GM04503 (cell line): ENCODE measurements around the gene ATP5F1A.
A peak's percentile ranks its signal among the peaks of the same experiment; 100 is the strongest.
"Not testable (repeated sequence)": the region's sequence is repeated elsewhere in the genome, so short reads cannot be mapped to it uniquely, and the experiment has no call there.

Source experiments
- DNase-seq: peaks from one replicate; pipeline ENCODE4 v3.0.0-alpha.2; 2012; ENCODE audit warnings: low read depth

ATP5F1A gene

DNA sequence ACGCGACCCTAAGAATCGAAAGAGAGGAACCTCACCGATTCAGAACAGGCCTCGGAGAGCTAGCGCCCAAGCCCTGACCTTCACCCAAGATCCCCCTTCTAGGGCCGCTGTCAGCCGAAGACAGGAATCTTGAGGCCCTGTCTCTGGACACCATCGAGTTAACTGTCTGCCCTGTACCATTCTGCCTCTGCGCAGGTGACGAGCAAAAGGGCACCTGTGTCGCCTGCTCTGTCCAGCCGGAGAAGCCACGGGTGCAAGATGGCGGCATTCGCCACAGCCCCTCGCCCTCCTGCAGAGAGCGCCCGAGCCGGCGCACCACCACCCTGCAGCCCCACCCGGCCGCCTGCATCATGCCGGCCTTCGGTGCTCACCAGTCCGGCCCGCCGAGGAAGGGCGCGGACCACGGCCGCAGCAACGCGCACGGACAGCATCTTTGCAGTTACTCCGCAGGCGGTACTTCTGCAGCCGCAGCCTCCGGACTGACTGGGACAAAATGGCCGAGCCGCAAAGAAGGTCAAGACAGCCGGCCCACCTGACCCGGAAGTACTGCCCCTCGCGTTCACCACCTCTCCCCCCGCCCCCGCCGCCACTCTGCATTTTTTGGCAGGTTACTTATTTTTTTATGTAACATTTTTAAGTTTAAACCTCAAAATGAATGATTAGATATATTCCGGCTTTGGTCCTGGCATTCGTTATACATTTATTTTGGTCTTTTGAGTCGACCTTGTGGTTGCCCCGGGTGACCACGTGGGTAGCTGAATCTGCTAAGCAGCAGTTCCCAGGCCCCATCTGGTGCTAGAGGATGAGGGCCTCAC is at the start of gene ATP5F1A:
Gene ATP5F1A, minus strand, starts transcription at position 496 of the 815 bp plus-strand sequence. Its CDS starts 65 bp downstream, at position 431.
- DNase-seq: peak; percentile 31

DNA sequence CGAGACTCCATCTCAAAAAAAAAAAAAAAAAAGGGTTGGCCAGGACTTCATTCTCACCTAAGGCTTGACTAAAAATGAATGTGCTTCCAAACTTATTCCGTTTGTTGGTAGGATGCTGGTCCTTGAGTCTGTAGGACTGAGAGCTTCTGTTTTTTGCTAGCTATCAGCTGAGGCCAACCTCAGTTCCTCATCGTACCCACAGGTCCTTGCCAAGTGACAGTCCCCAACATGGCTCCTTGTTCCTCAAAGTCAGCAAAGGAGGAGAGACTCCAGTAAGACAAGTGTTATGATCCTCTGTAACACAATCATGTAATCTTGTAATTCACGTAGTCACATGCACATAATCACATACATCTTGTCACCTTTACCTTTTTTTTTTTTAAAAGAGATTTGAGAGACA is 43.1 kb upstream of the ATP5F1A start:
- DNase-seq: no peak

DNA sequence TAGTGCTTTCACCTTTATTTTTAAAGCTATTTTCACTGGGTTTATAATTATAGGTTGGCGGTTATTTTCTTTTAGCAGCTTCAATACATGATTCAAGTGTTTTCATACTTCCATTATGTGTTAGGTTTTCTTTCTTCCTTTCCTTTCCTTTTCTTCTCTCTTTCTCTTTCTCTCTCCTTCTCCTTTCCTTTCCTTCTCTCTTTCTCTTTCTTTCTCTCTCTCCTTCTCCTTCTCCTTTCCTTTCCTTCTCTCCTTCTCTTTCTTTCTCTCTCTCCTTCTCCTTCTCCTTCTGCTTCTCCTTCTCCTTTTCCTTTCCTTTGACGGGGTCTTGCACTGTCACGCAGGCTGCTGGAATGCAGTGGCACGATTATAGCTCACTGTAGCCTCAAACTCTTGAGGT is 42.1 kb upstream of the ATP5F1A start:
- DNase-seq: no peak

DNA sequence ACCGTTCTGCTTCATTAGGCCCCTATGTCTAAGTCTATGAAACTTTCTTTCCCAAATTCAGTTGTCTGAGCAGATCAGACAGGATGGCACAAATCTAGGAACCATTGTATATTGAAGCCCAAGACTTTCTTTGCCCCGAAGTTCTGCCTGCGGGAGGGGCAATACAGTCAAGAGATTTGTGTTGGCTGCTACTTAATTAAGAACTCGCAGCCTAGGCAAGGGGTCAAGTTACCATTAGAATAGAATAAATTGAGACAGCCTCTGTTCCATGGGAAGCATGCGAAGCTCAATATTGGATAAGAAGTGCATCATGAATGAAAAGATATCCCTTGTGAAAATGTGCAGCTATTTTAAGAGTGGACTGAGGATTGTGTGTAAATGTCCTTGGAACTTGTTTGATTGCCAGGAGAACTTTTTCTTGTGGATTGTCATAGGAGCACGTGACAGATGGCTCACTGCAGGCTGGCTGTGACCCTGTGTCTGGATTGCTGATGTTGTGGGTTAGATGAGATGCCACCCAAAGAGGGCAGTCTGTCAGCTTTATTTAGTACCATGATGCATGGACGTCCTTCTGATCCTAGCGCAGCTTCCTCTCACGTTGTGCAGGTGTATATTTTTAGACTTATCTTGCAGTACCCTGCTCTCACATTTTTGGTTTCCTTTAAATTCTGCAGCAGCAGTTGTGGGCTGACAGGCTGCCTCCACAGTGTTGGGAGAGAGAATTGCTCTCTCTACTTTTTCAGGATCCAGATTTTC is 37.0 kb upstream of the ATP5F1A start:
- DNase-seq: no peak

DNA sequence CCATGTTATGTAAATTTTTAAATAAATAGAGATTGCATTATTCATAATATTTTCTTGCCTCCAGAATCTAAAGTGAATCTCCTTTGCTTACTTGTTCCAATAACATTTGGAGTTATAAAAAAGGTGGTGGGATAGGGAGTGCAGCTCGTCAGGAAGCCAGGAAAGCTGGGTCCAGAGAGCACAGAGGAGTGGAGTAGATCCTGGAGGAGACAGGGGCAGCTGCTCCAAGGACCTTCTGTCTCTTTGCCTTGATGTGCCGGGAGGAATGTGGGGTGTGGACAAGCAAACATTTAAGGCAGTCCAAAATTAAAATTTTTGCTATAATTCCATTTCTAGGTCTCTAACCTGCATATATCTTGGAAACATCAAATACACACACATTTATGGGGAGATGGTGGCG is 35.4 kb upstream of the ATP5F1A start:
- no peak for DNase-seq

DNA sequence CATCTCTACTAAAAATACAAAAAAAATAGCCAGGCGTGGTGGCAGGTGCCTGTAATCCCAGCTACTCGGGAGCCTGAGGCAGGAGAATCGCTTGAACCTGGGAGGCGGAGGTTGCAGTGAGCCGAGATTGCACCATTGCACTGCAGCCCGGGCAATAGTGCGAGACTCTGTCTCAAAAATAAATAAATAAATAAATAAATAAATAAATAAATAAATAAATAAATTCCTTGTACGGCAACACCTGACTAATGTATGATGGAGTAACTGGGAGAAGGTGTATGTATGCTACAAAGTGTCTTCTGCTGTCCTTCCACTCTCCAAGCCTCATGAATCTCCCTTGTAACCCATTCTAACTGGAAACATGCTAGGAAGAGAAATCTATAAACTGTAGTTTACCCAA is 32.5 kb upstream of the ATP5F1A start:
- DNase-seq: not testable (repeated sequence)

DNA sequence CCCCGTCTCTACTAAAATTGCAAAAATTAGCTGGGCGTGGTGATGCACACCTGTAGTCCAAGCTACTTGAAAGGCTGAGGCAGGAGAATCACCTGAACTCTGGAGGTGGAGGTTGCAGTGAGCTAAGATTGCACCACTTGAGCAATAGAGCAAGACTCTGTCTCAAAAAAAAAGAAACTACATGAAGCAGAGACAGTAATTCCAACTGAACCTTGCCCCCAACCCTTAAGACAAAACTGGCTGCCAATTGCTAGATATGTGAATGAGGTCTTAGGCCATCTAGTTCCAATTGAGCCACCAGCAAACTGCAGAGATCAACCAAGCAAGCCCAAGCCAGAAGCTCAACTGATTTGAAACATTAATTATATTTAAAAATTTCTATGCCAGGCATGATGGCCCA is 32.0 kb upstream of the ATP5F1A start:
- DNase-seq: no peak

DNA sequence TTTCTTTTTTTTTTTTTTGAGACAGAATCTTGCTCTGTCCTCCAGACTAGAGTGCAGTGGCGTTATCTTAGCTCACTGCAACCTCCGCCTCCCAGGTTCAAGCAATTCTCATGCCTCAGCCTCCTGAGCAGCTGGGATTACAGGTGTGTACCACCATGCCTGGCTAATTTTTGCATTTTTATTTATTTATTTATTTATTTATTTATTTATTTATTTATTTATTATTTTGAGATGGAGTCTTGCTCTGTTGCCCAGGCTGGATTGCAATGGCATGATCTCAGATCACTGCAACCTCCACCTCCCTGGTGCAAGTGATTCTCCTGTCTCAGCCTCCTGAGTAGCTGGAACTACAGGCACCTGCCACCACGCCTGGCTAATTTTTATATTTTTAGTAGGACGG is 28.5 kb upstream of the ATP5F1A start:
- not testable (repeated sequence) for DNase-seq

DNA sequence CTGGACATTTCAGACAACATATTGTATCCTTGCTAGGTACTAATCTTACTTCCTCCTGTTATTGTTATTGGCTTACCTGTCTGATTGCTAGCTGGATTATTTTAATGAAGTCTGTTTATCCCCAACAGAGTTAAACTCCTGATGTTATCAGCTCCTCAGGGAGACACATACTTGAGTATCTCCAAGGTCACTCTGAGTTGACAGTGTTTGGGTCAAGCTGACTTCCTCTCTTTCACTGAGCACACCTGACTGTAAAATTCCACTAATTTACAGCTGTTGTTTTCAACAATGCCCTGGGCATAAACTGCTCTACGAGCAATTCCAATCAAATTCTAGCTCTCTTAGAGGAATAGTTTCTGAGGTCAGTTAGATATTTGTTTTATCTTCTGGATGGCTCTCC is 15.7 kb upstream of the ATP5F1A start:
- no peak for DNase-seq

DNA sequence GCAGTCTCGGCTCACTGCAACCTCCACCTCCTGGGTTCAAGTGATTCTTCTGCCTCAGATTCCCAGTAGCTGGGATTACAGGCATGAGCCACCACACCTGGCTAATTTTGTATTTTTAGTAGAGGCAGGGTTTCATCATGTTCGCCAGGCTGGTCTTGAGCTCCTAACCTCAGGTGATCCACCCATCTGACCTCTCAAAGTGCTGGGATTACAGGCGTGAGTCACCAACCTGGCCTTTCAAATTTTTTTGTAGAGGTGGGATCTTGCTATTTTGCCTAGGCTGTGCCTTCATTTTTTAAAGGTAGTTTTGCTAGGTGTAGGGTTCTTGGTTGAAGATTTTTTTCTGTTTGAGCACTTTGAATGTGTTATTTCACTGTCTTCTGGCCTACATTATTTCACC is 12.3 kb upstream of the ATP5F1A start:
- DNase-seq: no peak

DNA sequence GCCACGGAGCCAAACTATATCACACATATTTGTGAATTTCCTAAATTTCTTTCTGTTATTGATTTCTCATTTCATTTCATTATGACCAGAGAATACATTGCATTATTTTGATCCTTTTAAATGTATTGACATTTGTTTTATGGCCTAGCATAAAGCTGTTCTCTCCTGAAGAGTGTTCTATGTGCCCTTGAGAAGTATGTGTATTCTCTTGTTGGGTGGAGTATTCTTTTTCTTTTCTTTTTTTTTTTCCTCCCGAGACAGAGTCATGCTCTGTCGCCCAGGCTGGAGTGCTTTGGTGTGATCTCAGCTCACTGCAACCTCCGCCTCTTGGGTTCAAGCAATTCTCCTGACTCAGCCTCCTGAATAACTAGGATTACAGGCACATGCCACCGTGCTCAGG is 11.3 kb upstream of the ATP5F1A start:
- no peak for DNase-seq

DNA sequence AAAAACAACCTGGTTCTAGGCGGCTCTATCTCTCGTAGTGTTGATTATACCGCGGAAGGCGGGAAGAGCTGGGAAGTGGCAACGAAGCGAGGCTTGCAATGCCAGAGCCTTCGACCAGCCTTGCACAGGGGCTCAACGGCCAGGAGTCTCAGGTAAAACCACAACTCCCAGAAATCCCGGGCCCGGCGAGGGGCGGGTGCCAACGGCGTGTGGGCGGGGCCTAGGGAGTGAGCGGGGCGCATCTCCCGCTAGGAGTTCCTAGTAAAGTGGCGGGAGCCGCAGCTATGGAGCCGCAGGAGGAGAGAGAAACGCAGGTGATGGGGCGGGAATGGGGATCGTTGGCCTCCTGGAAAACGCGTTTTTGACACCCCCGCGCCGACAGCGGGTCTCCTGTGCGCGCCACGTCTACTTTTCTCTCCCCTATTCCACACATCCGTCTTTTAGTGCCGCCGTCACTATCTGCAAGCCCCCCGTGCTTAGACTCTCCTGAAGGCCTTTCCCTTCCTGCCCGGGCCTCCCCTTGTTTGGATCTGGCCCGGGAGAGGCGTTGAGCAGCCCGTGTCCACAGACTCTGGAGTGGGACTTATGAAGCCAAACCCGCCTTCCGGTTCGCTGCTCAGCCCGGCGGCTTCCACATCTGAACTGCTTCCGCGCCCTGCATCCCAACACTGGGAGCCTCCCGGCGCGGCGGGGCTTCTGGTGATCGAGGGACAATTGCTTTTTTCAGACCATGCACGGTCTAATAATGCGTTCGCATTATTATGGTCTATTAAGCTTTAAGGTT is 6.2 kb upstream of the ATP5F1A start, which contains the start of gene HAUS1:
Gene HAUS1, plus strand, starts transcription at position 258 of the 784 bp plus-strand sequence. Its CDS starts 27 bp downstream, at position 285.
- DNase-seq: no peak

DNA sequence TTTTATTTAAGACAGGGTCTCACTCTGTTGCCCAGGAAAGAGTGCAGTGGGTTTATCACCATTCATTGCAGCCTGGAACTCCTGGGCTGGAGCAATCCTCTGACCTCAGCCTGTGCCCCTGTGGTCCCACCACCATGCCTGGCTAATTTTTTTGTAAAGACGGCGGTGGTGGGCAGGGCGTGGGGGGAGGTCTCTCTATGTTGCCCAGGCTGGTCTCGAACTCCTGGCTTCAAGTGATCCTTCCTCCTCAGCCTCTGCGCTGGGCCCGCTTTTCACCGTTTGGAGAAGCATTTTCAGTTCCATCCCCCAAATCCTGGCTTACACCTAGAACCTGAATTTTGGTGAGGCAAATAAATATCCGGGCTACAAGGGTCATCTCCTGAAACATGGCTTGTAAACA is 1.4 kb upstream of the ATP5F1A start:
- no peak for DNase-seq

DNA sequence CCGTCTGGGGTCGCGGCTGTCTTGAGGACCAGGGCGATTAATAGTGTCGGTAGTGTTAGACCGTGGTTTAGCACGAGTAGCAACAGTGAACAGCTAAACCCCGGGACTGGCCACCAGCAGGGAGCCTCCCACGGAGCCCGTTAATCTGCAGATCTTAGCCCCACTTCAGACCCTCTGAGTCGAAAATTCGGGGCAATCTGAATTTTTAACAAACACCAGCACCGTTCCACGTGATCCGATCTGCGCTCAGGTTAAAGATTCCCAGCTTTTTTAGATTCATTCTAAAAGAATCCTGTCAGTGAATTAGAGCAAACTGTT is 479 bp upstream of the ATP5F1A start:
- no peak for DNase-seq

DNA sequence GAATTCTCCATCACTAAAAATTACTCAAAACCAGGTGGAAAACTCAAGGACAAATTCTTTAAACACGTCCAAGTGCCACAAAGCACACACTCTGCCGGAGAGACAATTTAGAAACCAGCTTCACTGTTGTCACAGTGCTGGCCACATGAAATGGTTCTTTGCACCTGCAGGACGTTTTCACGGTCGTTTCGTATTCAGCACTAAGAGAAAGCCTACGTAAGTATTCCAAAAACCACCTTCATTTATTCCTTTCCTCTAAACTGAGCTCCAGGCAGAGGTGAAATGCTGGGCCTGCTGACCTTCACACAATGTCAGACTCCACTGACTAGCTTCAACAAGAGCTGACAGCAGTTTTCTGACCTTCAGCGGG is 680 bp downstream of the ATP5F1A start:
- DNase-seq: no peak

DNA sequence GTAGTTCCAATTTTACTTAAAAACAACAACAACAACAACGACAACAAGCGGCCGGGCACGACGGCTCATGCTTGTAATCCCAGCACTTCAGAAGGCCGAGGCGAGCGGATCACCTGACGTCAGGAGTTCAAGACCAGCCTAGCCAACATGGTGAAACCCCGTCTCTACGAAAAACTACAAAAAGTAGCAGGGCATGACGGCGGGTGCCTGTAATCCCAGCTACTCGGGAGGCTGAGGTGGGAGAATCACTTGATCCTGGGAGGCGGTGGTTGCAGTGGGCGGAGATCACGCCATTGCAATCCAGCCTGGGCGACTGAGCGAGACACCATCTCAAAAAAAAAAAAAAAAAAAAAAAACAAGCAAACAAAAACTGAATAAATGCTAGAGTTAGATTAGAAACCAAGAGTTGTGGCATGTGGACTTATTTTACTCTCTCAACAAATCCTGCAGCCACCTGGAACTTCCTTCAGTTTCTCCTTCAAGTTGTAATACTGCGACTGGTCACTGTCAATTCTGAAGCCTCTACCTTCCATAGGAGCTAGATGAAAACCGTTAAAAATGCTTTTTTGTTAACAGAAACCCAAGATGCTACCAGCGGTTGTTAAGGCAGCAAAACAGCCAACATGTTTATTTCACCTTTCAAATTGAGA is 1.3 kb downstream of the ATP5F1A start:
- DNase-seq: no peak

DNA sequence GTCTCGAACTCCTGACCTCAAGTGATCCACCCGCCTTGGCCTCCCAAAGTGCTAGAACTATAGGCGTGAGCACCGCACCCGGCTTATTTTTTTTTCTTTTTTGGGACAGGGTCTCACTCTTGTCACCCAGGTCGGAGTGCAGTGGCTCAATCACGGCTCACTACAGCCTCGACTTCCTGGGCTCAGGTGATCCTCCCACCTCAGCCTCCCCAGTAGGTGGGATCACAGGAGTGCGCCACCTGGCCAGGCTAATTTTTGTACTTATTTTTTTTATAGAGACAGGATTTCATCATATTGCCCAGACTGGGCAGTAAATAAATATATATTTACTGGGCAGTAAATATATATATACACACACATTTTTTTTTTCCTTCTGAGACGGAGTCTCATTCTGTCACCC is 2.6 kb downstream of the ATP5F1A start:
- no peak for DNase-seq

DNA sequence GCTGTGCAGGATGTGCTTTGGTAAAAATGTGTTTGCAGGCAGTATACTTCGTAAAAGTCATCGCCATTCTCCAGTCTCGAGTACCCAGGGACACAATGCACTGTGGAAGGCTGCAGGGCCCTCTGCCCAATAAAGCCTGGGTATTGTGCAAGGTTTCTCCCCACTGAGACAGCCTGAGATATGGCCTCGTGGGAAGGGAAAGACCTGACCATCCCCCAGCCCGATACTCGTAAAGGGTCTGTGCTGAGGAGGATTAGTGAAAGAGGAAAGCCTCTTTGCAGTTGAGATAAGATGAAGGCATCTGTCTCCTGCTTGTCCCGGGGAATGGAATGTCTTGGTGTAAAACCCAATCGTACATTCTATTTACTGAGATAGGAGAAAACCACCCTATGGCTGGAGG is 9.6 kb downstream of the ATP5F1A start:
- not testable (repeated sequence) for DNase-seq

DNA sequence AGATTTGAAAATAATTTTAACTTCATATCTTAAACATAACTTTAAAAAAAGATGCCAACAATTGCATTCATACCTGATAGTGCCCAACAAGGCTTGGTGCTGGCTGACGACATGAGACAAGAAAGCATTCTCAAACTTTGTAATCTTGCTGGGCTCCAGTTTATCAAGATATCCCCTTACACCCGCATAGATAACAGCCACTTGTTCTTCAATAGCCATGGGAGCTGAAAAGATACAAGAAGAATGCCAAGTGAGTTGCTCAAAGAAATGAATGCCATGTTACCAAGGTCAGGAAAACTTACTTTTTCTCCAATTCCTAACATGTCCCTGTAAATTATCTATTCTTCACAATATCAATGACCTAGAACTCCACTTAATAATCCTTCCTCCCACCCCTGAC is 13.7 kb downstream of the ATP5F1A start:
- no peak for DNase-seq

DNA sequence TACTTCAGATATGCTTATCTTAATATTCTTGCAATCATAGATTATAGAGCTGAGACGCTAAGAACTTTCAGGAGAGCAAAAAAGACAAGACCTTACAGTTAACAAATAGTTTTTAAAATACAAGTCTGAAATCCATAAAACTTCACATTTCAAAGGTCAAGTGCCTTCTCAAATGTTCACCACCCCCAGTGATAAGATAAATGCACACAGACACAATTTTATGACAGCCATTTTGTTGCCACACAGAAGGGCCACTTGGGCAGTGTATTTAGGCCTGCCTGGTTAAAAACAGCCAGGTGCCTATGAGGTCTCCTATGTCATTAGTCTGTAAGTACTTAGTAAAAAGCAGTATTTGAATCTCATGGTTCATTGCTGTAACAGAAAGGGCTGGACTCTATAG is 17.9 kb downstream of the ATP5F1A start:
- DNase-seq: no peak

DNA sequence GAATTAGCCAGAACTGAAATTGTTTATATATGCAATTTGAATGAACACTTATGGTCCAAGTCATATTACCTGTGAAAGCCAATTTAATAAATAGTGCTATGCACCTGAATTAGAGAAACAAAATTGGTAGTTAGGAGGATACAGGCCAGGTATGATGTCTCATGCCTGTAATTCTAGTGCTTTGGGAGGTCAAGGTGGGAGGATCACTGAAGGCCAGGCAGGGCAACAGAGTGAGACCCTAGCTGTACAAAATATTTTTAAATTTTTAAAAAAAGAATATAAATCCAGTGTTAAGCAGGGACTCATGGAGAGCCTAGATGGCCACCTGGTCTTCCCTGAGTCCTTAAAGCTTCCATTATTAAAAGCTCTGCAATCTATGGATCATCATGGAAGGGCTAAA is 18.8 kb downstream of the ATP5F1A start:
- no peak for DNase-seq
